Heart left ventricle (tissue), 16 donors: ENCODE results near the gene IMMP2L. TPM values are rescaled to one million over a fixed set of nuclear protein-coding genes. Genes with fewer than 3 reads are reported as not detected.

ENCODE experiments used
- ATAC-seq, 4 donors: fragments of 200-7000 bp; cut with Tn5 transposase; one replicate each; pipeline ENCODE4 v1.9.1; 2020 to 2022; ENCODE audit warnings: moderate library complexity in 4 of 4, mild to moderate bottlenecking in 3 of 4, moderate number of reproducible peaks in 1 of 4
- DNase-seq, 5 donors: peaks; one replicate each; pipeline ENCODE4 v3.0.0-alpha.2; 2020
- H3K27ac ChIP-seq, 12 donors: fragments of 200-600 bp; sonication (generic) in 4 of 12; one replicate each; pipeline versions ENCODE4 v1.5.0 to v1.8.0; 2016 to 2022; ENCODE audit warnings: mild to moderate bottlenecking in 2 of 12
- H3K27me3 ChIP-seq, 9 donors: fragments of 200-600 bp; sonication (generic) in 2 of 9; one replicate each; pipeline versions ENCODE4 v1.5.1 to v1.8.0; 2016 to 2022; ENCODE audit warnings: mild to moderate bottlenecking in 3 of 9
- H3K36me3 ChIP-seq, 9 donors: fragments of 200-600 bp; sonication (generic) in 2 of 9; one replicate each; pipeline versions ENCODE4 v1.5.0 to v1.8.0; 2018 to 2022; ENCODE audit warnings: mild to moderate bottlenecking in 2 of 9
- H3K4me1 ChIP-seq, 12 donors: fragments of 200-600 bp; sonication (generic) in 4 of 12; one replicate each; pipeline versions ENCODE4 v1.5.0 to v1.8.0; 2016 to 2022; ENCODE audit warnings: mild to moderate bottlenecking in 3 of 12
- H3K4me3 ChIP-seq, 12 donors: fragments of 200-600 bp; sonication (generic) in 4 of 12; one replicate each; pipeline versions ENCODE4 v1.5.0 to v1.8.0; 2017 to 2022; ENCODE audit warnings: mild to moderate bottlenecking in 9 of 12, moderate library complexity in 4 of 12
- H3K9me3 ChIP-seq, 12 donors: fragments of 200-600 bp; sonication (generic) in 4 of 12; one replicate each; pipeline versions ENCODE4 v1.5.0 to v1.8.0; 2016 to 2022; ENCODE audit warnings: mild to moderate bottlenecking in 1 of 12
- POLR2A ChIP-seq, 2 donors: fragments of 450-650 bp; IDR thresholded peaks; one replicate each; pipeline ENCODE4 v1.6.1; 2017; ENCODE audit warnings: antibody characterized with exemption in 2 of 2, mild to moderate bottlenecking in 2 of 2, moderate library complexity in 2 of 2
- WGBS, 4 donors: extraction: QIAGEN DNeasy Blood & Tissue Kit in 2 of 4; methylation state at CpG; one replicate each; pipeline versions ENCODE4 v1.1.5 to v1.1.7; 2013 to 2018; 5-methylcytosine and 5-hydroxymethylcytosine counted together
- intact Hi-C, 10 donors: fragments of 100-400 bp; cut with DNase I; formaldehyde crosslinking; loops; one replicate each; pipeline versions ENCODE4 v1.11.1 to v1.14.2; 2022
- polyA plus RNA-seq, 2 donors: library from polyadenylated mRNA; stranded (reverse); fragments of 200-250 nt; gene quantifications; one replicate each; pipeline ENCODE4 v1.2.3, GENCODE V29; 2013
- total RNA-seq, 9 donors: library from RNA; depleted of rRNA in 2 of 9; stranded (reverse); fragments of >200 nt in 2 of 9; fragmentation: NEBNext Ultra II Directional in 3 of 9; extraction: Animal tissue kit (Norgen Biotek cat#: 25700) in 3 of 9; gene quantifications; one replicate each; pipeline versions ENCODE4 v1.1.0 to v1.2.4, GENCODE V29; 2016 to 2023
- TF ChIP-seq, protein P1 (sequence below), 12 donors: fragments of 200-600 bp; sonication (generic) in 4 of 12; IDR thresholded peaks; one replicate each; pipeline versions ENCODE4 v1.5.0 to v1.8.0; 2018 to 2022; ENCODE audit warnings: antibody characterized with exemption in 12 of 12, mild to moderate bottlenecking in 5 of 12
- donor health status: ischemic (EF 13 %, LVEDD 7.1; RV severe dilation, severe dysfunction).
- donor health status: healthy with polysubstance abuse.
- donor health status: DM: no; HTN: yes; CAD: no.
- donor health status: DM: no; HTN: no; CAD: no.
- donor health status: ischemic (EF 25% LVEDD 6.9; RV normal size, moderate dysfunction).
- donor health status: ischemic (EF 25% LVEDD 5.7; RV mildly dilated, moderate dysfunction).
- donor health status: healthy.
- donor health status: DM: yes; HTN: yes; CAD: no.
- donor health status: ischemic (EF 35%, LVEDD 5.7; RV mildly dilated, moderate dysfunction).
- donor health status: nonischemic (EF 11% LVEDD 7.7; RV severe dilation, severe dysfunction).
- donor health status: DM: yes; HTN: yes; CAD: no.
- donor health status: PGD.
- donor health status: ischemic (EF 29% LVEDD 5.4; RV normal size, mild dysfunction).
- donor health status: nonischemic (EF 23%, LVEDD 6.1; RV moderate dilation, normal function).

Gene IMMP2L
- total and polyA plus RNA-seq, 11 donors: 5.1 to 17.2 (median 15.9) TPM

DNA sequence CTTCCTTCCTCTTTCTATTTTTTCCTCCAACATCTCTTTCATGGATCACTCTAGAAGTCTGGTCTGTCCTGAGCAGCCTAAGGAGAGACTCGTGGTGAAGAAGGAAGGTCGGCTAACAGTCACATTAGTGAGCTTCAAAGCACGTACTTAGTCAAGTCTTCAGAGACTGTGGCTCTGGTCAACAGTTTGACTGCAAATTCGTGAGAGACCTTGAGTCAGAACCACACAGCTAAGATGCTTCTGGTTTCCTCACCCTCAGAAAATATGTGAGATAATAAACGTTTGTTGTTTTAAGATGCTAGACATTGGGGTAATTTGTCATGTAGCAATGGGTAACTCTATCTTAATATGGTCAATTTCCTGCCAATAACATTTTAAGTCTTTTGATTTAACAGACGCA lies 597.5 kb downstream of the IMMP2L start:
- H3K9me3 ChIP-seq: no peaks in the 10 kb centered on the region
- WGBS, 4 donors: 61 to 77% (median 71%) methylated on average over 6 of the region's 6 CpGs
- H3K27ac ChIP-seq: no peak overlapping the region
- TF ChIP-seq, protein P1, sequence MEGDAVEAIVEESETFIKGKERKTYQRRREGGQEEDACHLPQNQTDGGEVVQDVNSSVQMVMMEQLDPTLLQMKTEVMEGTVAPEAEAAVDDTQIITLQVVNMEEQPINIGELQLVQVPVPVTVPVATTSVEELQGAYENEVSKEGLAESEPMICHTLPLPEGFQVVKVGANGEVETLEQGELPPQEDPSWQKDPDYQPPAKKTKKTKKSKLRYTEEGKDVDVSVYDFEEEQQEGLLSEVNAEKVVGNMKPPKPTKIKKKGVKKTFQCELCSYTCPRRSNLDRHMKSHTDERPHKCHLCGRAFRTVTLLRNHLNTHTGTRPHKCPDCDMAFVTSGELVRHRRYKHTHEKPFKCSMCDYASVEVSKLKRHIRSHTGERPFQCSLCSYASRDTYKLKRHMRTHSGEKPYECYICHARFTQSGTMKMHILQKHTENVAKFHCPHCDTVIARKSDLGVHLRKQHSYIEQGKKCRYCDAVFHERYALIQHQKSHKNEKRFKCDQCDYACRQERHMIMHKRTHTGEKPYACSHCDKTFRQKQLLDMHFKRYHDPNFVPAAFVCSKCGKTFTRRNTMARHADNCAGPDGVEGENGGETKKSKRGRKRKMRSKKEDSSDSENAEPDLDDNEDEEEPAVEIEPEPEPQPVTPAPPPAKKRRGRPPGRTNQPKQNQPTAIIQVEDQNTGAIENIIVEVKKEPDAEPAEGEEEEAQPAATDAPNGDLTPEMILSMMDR (IDR thresholded peaks at IDR 0.05): no peak
- H3K4me3 ChIP-seq: no peak overlapping the region
- ATAC-seq: no peak
- no peak for DNase-seq
- H3K36me3 ChIP-seq: no peaks in the 10 kb centered on the region
- intact Hi-C loops: no loop called here
- no peaks in the 10 kb centered on the region for H3K4me1 ChIP-seq
- H3K27me3 ChIP-seq: no peaks in the 10 kb centered on the region

DNA sequence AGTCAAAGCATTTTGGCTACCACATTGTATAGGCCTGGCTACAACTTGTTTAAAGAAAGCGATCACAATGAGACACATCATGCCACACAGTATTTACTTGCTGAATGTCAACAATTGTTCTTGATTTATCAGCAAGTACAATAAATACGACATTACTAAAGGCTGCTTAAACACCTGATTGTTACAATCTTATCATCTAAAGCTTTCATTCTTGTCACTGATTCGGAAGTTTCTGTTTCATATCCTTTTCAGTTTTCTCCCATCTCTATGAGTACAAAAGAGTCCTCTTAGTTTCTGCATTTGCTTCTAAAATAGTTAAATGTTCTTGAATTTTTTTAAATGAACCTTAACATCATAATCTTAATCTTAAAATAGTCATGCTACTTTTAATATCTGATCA lies 599.5 kb downstream of the IMMP2L start:
- DNase-seq (no peak), ATAC-seq (no peak)
- no peaks in the 10 kb centered on the region for H3K36me3 ChIP-seq
- H3K9me3 ChIP-seq: peaks cover 0 to 3% (median 0%) of the 10 kb centered on the region in 12 donors
- H3K27me3 ChIP-seq: no peaks in the 10 kb centered on the region
- no peak overlapping the region for H3K4me3 ChIP-seq
- H3K27ac ChIP-seq: no peak overlapping the region
- intact Hi-C loops: no loop called here
- H3K4me1 ChIP-seq: no peaks in the 10 kb centered on the region
- WGBS, 4 donors: 70 to 81% (median 79%) methylated on average over 3 of the region's 3 CpGs
- TF ChIP-seq, protein P1 (IDR thresholded peaks at IDR 0.05): no peak
- TF ChIP-seq POLR2A (IDR thresholded peaks at IDR 0.05): no peak

DNA sequence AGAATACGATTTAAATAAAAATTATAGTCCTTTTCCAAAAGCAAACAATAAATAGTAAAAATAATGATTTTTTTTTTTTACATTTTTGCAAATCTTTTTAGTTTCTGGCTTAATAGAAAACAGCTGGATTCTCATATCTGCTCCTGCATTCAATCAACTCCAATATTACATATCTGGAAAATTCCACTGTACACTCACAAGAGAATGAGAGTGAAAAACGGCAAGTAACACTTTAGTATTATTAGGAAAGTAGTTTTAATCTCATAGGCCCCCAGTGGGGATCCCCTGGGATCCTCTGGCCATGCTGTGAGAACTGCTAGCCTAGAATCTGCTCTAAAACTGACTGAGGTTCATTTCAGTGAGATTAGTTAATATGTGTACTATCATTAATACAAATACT lies 599.9 kb downstream of the IMMP2L start:
- H3K9me3 ChIP-seq: peaks cover 0 to 3% (median 0%) of the 10 kb centered on the region in 12 donors
- no peaks in the 10 kb centered on the region for H3K36me3 ChIP-seq
- no peak overlapping the region for H3K27ac ChIP-seq
- peak in 3 of 5 donors; percentile 19 to 27 (median 21) for DNase-seq
- no peak overlapping the region for H3K4me3 ChIP-seq
- no peaks in the 10 kb centered on the region for H3K27me3 ChIP-seq
- intact Hi-C loops: no loop called here
- H3K4me1 ChIP-seq: no peaks in the 10 kb centered on the region
- TF ChIP-seq, protein P1 (IDR thresholded peaks at IDR 0.05): no peak
- TF ChIP-seq POLR2A (IDR thresholded peaks at IDR 0.05): no peak
- ATAC-seq: no peak
- WGBS, 4 donors: 53 to 71% (median 68%) methylated on average over 2 of the region's 2 CpGs

DNA sequence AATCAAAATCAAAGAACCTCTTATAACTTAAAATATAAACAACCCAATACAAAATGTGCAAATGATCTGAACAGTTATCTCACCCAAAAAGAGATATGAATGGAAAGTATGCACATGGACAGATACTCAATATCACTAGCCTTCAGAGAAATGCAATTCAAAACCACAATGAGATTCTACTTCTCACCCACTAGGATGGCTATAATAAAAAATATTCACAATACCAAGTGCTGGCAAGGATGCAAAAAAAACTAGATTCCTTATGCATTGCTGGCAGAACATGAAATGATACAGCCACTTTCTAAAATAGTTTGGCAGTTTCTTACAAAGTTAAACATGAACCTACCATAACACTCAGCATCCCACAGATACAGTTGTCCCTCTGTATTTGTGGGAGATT lies 601.5 kb downstream of the IMMP2L start:
- H3K27ac ChIP-seq: no peak overlapping the region
- ATAC-seq (no peak), DNase-seq (no peak)
- H3K27me3 ChIP-seq: no peaks in the 10 kb centered on the region
- no peaks in the 10 kb centered on the region for H3K4me1 ChIP-seq
- intact Hi-C loops: no loop called here
- no peaks in the 10 kb centered on the region for H3K36me3 ChIP-seq
- peaks cover 0 to 3% (median 0%) of the 10 kb centered on the region in 12 donors for H3K9me3 ChIP-seq
- H3K4me3 ChIP-seq: no peak overlapping the region
- TF ChIP-seq POLR2A (IDR thresholded peaks at IDR 0.05): no peak
- TF ChIP-seq, protein P1 (IDR thresholded peaks at IDR 0.05): no peak
